Measurements from ENCODE around the gene PUM2.
"Not testable (repeated sequence)": the region's sequence is repeated elsewhere in the genome, so short reads cannot be mapped to it uniquely, and the experiment has no call there.

Gene PUM2

GRCh38 chr2:20268317-20268716 lies 82.3 kb downstream of the PUM2 start:
- H3K27ac ChIP-seq (ENCODE audit: low read depth in 2 of 2, low read length in 2 of 2); H3K27me3 ChIP-seq (ENCODE audit: control insufficient read depth in 2 of 2, insufficient read depth in 2 of 2, low read length in 2 of 2); H3K9ac ChIP-seq (ENCODE audit: low read depth in 1 of 2, low read length in 2 of 2); H3K9me3 ChIP-seq (ENCODE audit: control insufficient read depth in 2 of 2, low read length in 2 of 2); H3K4me3 ChIP-seq (ENCODE audit: low read length in 2 of 2); H3K36me3 ChIP-seq (ENCODE audit: control insufficient read depth in 2 of 2, insufficient read depth in 2 of 2, low read length in 2 of 2); H3K4me1 ChIP-seq (ENCODE audit: control insufficient read depth in 2 of 2, insufficient read depth in 2 of 2, low read length in 2 of 2): not testable (repeated sequence)

DNA sequence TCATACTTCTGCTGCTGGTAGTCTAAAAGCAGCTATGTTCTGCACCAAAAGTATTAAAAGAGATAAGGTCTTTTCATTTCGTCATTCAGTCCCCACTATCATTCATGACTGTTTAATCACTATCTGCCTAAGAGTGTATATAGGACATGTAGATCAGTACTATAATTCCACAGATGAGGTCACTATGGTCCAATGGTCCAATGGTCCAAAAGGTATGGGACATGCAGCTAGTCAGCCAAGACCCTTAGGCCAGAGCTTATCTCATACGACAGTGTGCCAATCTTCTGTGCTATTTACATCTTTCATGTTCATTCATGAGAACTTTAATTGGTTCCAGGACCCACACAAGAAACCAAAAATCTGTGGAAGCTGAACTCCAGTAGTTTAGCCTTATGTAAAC lies 83.1 kb downstream of the PUM2 start:
- Histone ChIP-seq H3K4me1 (ENCODE audit: control insufficient read depth in 2 of 2, insufficient read depth in 2 of 2, low read length in 2 of 2) (no peaks in the 10 kb centered on the region), H3K9ac (ENCODE audit: low read depth in 1 of 2, low read length in 2 of 2) (no peak overlapping the region), H3K36me3 (ENCODE audit: control insufficient read depth in 2 of 2, insufficient read depth in 2 of 2, low read length in 2 of 2) (peaks cover 4 to 5% of the 10 kb centered on the region in 2 donors), H3K9me3 (ENCODE audit: control insufficient read depth in 2 of 2, low read length in 2 of 2) (no peaks in the 10 kb centered on the region), H3K27ac (ENCODE audit: low read depth in 2 of 2, low read length in 2 of 2) (no peak overlapping the region), H3K4me3 (ENCODE audit: low read length in 2 of 2) (no peak overlapping the region), H3K27me3 (ENCODE audit: control insufficient read depth in 2 of 2, insufficient read depth in 2 of 2, low read length in 2 of 2) (no peaks in the 10 kb centered on the region)

- no peaks in the 10 kb centered on the region for H3K27me3 ChIP-seq (ENCODE audit: control insufficient read depth in 2 of 2, insufficient read depth in 2 of 2, low read length in 2 of 2)
- no peaks in the 10 kb centered on the region for H3K9me3 ChIP-seq (ENCODE audit: control insufficient read depth in 2 of 2, low read length in 2 of 2)
- no peaks in the 10 kb centered on the region for H3K4me1 ChIP-seq (ENCODE audit: control insufficient read depth in 2 of 2, insufficient read depth in 2 of 2, low read length in 2 of 2)
- no peak overlapping the region for H3K4me3 ChIP-seq (ENCODE audit: low read length in 2 of 2)
- H3K36me3 ChIP-seq (ENCODE audit: control insufficient read depth in 2 of 2, insufficient read depth in 2 of 2, low read length in 2 of 2), result peaks cover 20 to 23% of the 10 kb centered on the region in 2 donors
- H3K27ac ChIP-seq (ENCODE audit: low read depth in 2 of 2, low read length in 2 of 2), result no peak overlapping the region
- no peak overlapping the region for H3K9ac ChIP-seq (ENCODE audit: low read depth in 1 of 2, low read length in 2 of 2)
These were observed 86.0 kb downstream of the PUM2 start for GRCh38 chr2:20264629-20265028.

GRCh38 chr2:20257411-20257810 lies 93.2 kb downstream of the PUM2 start:
- Histone ChIP-seq H3K36me3 (ENCODE audit: control insufficient read depth in 2 of 2, insufficient read depth in 2 of 2, low read length in 2 of 2) (peaks cover 61 to 68% of the 10 kb centered on the region in 2 donors), H3K9ac (ENCODE audit: low read depth in 1 of 2, low read length in 2 of 2) (no peak overlapping the region), H3K4me3 (ENCODE audit: low read length in 2 of 2) (no peak overlapping the region), H3K4me1 (ENCODE audit: control insufficient read depth in 2 of 2, insufficient read depth in 2 of 2, low read length in 2 of 2) (no peaks in the 10 kb centered on the region), H3K27me3 (ENCODE audit: control insufficient read depth in 2 of 2, insufficient read depth in 2 of 2, low read length in 2 of 2) (no peaks in the 10 kb centered on the region), H3K9me3 (ENCODE audit: control insufficient read depth in 2 of 2, low read length in 2 of 2) (no peaks in the 10 kb centered on the region), H3K27ac (ENCODE audit: low read depth in 2 of 2, low read length in 2 of 2) (no peak overlapping the region)

- Histone ChIP-seq H3K9me3 (ENCODE audit: control insufficient read depth in 2 of 2, low read length in 2 of 2) (no peaks in the 10 kb centered on the region), H3K27me3 (ENCODE audit: control insufficient read depth in 2 of 2, insufficient read depth in 2 of 2, low read length in 2 of 2) (no peaks in the 10 kb centered on the region), H3K27ac (ENCODE audit: low read depth in 2 of 2, low read length in 2 of 2) (no peak overlapping the region), H3K4me1 (ENCODE audit: control insufficient read depth in 2 of 2, insufficient read depth in 2 of 2, low read length in 2 of 2) (no peaks in the 10 kb centered on the region), H3K4me3 (ENCODE audit: low read length in 2 of 2) (no peak overlapping the region), H3K36me3 (ENCODE audit: control insufficient read depth in 2 of 2, insufficient read depth in 2 of 2, low read length in 2 of 2) (peaks cover 62 to 67% of the 10 kb centered on the region in 2 donors), H3K9ac (ENCODE audit: low read depth in 1 of 2, low read length in 2 of 2) (no peak overlapping the region)
These were observed 95.9 kb downstream of the PUM2 start for GRCh38 chr2:20254731-20255130.

- Histone ChIP-seq H3K9ac (ENCODE audit: low read depth in 1 of 2, low read length in 2 of 2) (no peak overlapping the region), H3K9me3 (ENCODE audit: control insufficient read depth in 2 of 2, low read length in 2 of 2) (no peaks in the 10 kb centered on the region), H3K4me1 (ENCODE audit: control insufficient read depth in 2 of 2, insufficient read depth in 2 of 2, low read length in 2 of 2) (no peaks in the 10 kb centered on the region), H3K27me3 (ENCODE audit: control insufficient read depth in 2 of 2, insufficient read depth in 2 of 2, low read length in 2 of 2) (no peaks in the 10 kb centered on the region), H3K4me3 (ENCODE audit: low read length in 2 of 2) (no peak overlapping the region), H3K36me3 (ENCODE audit: control insufficient read depth in 2 of 2, insufficient read depth in 2 of 2, low read length in 2 of 2) (peaks cover 58 to 65% of the 10 kb centered on the region in 2 donors), H3K27ac (ENCODE audit: low read depth in 2 of 2, low read length in 2 of 2) (no peak overlapping the region)
These were observed 100.2 kb downstream of the PUM2 start for GRCh38 chr2:20250436-20250835.

DNA sequence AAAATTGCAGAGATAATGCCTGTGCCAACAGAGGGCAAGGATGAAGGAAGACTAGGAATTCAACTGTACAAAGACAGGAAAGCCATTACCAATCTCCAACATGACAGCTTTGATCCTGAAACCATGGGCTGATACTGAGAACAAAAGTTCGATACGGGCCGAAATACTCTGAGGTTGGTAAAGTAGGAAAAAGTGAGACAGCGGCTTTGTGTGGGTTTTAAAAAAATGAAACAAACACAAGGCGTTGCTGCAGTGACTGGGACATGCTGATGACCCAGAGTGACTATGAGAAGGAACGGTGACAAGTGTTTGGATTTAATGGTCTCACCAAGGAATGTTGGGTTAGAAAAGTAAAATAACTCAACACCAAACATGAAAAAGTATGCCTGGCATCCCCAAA lies 101.5 kb downstream of the PUM2 start:
- Histone ChIP-seq H3K9me3 (ENCODE audit: control insufficient read depth in 2 of 2, low read length in 2 of 2) (no peaks in the 10 kb centered on the region), H3K4me3 (ENCODE audit: low read length in 2 of 2) (no peak overlapping the region), H3K27ac (ENCODE audit: low read depth in 2 of 2, low read length in 2 of 2) (no peak overlapping the region), H3K36me3 (ENCODE audit: control insufficient read depth in 2 of 2, insufficient read depth in 2 of 2, low read length in 2 of 2) (peaks cover 46 to 52% of the 10 kb centered on the region in 2 donors), H3K9ac (ENCODE audit: low read depth in 1 of 2, low read length in 2 of 2) (no peak overlapping the region), H3K27me3 (ENCODE audit: control insufficient read depth in 2 of 2, insufficient read depth in 2 of 2, low read length in 2 of 2) (no peaks in the 10 kb centered on the region), H3K4me1 (ENCODE audit: control insufficient read depth in 2 of 2, insufficient read depth in 2 of 2, low read length in 2 of 2) (no peaks in the 10 kb centered on the region)

- Histone ChIP-seq H3K36me3 (ENCODE audit: control insufficient read depth in 2 of 2, insufficient read depth in 2 of 2, low read length in 2 of 2) (peaks cover 26 to 32% of the 10 kb centered on the region in 2 donors), H3K4me1 (ENCODE audit: control insufficient read depth in 2 of 2, insufficient read depth in 2 of 2, low read length in 2 of 2) (no peaks in the 10 kb centered on the region), H3K27ac (ENCODE audit: low read depth in 2 of 2, low read length in 2 of 2) (no peak overlapping the region), H3K9me3 (ENCODE audit: control insufficient read depth in 2 of 2, low read length in 2 of 2) (no peaks in the 10 kb centered on the region), H3K27me3 (ENCODE audit: control insufficient read depth in 2 of 2, insufficient read depth in 2 of 2, low read length in 2 of 2) (no peaks in the 10 kb centered on the region), H3K4me3 (ENCODE audit: low read length in 2 of 2) (no peak overlapping the region), H3K9ac (ENCODE audit: low read depth in 1 of 2, low read length in 2 of 2) (no peak overlapping the region)
These were observed 103.6 kb downstream of the PUM2 start for GRCh38 chr2:20247084-20247483.

GRCh38 chr2:20243637-20244036 lies 107.0 kb downstream of the PUM2 start:
- H3K4me1 ChIP-seq (ENCODE audit: control insufficient read depth in 2 of 2, insufficient read depth in 2 of 2, low read length in 2 of 2); H3K27ac ChIP-seq (ENCODE audit: low read depth in 2 of 2, low read length in 2 of 2); H3K4me3 ChIP-seq (ENCODE audit: low read length in 2 of 2); H3K9ac ChIP-seq (ENCODE audit: low read depth in 1 of 2, low read length in 2 of 2); H3K36me3 ChIP-seq (ENCODE audit: control insufficient read depth in 2 of 2, insufficient read depth in 2 of 2, low read length in 2 of 2); H3K27me3 ChIP-seq (ENCODE audit: control insufficient read depth in 2 of 2, insufficient read depth in 2 of 2, low read length in 2 of 2); H3K9me3 ChIP-seq (ENCODE audit: control insufficient read depth in 2 of 2, low read length in 2 of 2): not testable (repeated sequence)

DNA sequence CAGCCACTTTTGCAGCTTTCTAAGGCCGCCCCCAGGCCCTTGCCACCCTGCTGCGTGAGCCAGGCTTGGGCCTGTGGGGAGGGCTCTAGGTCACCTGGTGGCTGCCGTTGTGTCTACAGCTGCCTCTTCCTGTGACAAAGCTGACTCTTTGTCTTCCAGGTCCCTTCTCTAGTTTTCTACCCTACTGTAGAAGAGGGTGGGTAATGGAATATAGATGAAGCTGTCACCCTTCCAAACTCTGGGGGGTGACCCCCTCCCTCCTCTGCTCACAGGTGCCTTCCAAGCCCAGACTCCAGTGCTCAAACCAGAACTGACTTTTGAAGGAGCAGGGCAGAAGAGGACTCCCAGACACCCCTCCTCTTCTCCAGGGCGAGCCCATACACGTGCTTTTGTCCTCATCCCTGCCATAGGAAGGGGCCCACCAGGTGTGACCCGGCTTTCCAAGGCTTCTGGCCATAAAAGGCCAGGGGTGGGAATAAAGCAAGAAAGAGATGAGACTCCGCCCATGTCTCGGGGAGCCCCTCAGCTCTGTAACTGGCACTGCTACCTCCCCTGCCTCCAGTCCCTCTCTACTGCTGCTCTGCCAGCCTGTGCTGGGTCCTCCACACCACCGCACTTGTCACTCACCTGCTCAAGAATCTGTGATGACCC lies 107.8 kb downstream of the PUM2 start:
- Histone ChIP-seq H3K4me1 (ENCODE audit: control insufficient read depth in 2 of 2, insufficient read depth in 2 of 2, low read length in 2 of 2) (no peaks in the 10 kb centered on the region), H3K27me3 (ENCODE audit: control insufficient read depth in 2 of 2, insufficient read depth in 2 of 2, low read length in 2 of 2) (no peaks in the 10 kb centered on the region), H3K36me3 (ENCODE audit: control insufficient read depth in 2 of 2, insufficient read depth in 2 of 2, low read length in 2 of 2) (peaks cover 4 to 8% of the 10 kb centered on the region in 2 donors), H3K27ac (ENCODE audit: low read depth in 2 of 2, low read length in 2 of 2) (no peak overlapping the region), H3K9me3 (ENCODE audit: control insufficient read depth in 2 of 2, low read length in 2 of 2) (no peaks in the 10 kb centered on the region), H3K9ac (ENCODE audit: low read depth in 1 of 2, low read length in 2 of 2) (no peak overlapping the region), H3K4me3 (ENCODE audit: low read length in 2 of 2) (no peak overlapping the region)
